Subcutaneous abdominal adipose tissue (tissue), 5 donors: ENCODE results near the gene GMIP.

Experiments used
- H3K27ac ChIP-seq: one replicate; pipeline ENCODE4 v1.7.0; 2013; ENCODE audit warnings: low read depth, mild to moderate bottlenecking, inconsistent platforms, low read length, moderate library complexity
- H3K27me3 ChIP-seq, 5 donors: one replicate each; pipeline ENCODE4 v1.7.0; 2013; ENCODE audit warnings: low read length in 5 of 5, inconsistent platforms in 1 of 5; ENCODE audit not compliant: control insufficient read depth in 5 of 5, insufficient read depth in 4 of 5
- H3K36me3 ChIP-seq, 5 donors: one replicate each; pipeline ENCODE4 v1.7.0; 2013; ENCODE audit warnings: low read length in 5 of 5; ENCODE audit not compliant: control insufficient read depth in 5 of 5, insufficient read depth in 5 of 5
- H3K4me1 ChIP-seq, 5 donors: one replicate each; pipeline ENCODE4 v1.7.0; 2013; ENCODE audit warnings: low read length in 5 of 5, mild to moderate bottlenecking in 3 of 5, moderate library complexity in 1 of 5; ENCODE audit not compliant: control insufficient read depth in 5 of 5, insufficient read depth in 5 of 5
- H3K4me3 ChIP-seq, 5 donors: one replicate each; pipeline ENCODE4 v1.7.0; 2013; ENCODE audit warnings: low read length in 5 of 5, low read depth in 1 of 5
- H3K9ac ChIP-seq, 5 donors: one replicate each; pipeline ENCODE4 v1.7.0; 2013; ENCODE audit warnings: low read length in 5 of 5, mild to moderate bottlenecking in 4 of 5, moderate library complexity in 3 of 5
- H3K9me3 ChIP-seq, 5 donors: one replicate each; pipeline ENCODE4 v1.7.0; 2013; ENCODE audit warnings: low read length in 5 of 5; ENCODE audit not compliant: control insufficient read depth in 5 of 5
- donor health status: healthy.
- donor health status: healthy.
- donor health status: healthy.
- donor health status: healthy.
- donor health status: healthy.

Gene GMIP

GRCh38 chr19:19659646-19660245 lies 16.3 kb upstream of the GMIP start:
- Histone ChIP-seq H3K4me1 (peaks cover 14 to 26% (median 23%) of the 10 kb centered on the region in 5 donors), H3K4me3 (no peak overlapping the region), H3K9me3 (no peaks in the 10 kb centered on the region), H3K27ac (no peak overlapping the region), H3K27me3 (no peaks in the 10 kb centered on the region), H3K36me3 (peaks cover 3 to 54% (median 50%) of the 10 kb centered on the region in 5 donors), H3K9ac (no peak overlapping the region)

GRCh38 chr19:19657397-19657783 lies 13.9 kb upstream of the GMIP start:
- H3K36me3 ChIP-seq: peaks cover 3 to 78% (median 74%) of the 10 kb centered on the region in 5 donors
- H3K9ac ChIP-seq: no peak overlapping the region
- no peaks in the 10 kb centered on the region for H3K9me3 ChIP-seq
- peaks cover 9 to 15% (median 14%) of the 10 kb centered on the region in 5 donors for H3K4me1 ChIP-seq
- H3K4me3 ChIP-seq: no peak overlapping the region
- no peaks in the 10 kb centered on the region for H3K27me3 ChIP-seq
- no peak overlapping the region for H3K27ac ChIP-seq

- Histone ChIP-seq H3K9me3 (no peaks in the 10 kb centered on the region), H3K27ac (no peak overlapping the region), H3K27me3 (no peaks in the 10 kb centered on the region), H3K36me3 (peaks cover 3 to 84% (median 81%) of the 10 kb centered on the region in 5 donors), H3K9ac (no peak overlapping the region), H3K4me3 (no peak overlapping the region), H3K4me1 (peaks cover 3 to 8% (median 7%) of the 10 kb centered on the region in 5 donors)
Observed at GRCh38 chr19:19656451-19657396, 13.3 kb upstream of the GMIP start.

GRCh38 chr19:19655641-19656343 lies 12.3 kb upstream of the GMIP start:
- H3K36me3 ChIP-seq: peaks cover 3 to 94% (median 88%) of the 10 kb centered on the region in 5 donors
- no peaks in the 10 kb centered on the region for H3K9me3 ChIP-seq
- H3K4me1 ChIP-seq: no peaks in the 10 kb centered on the region

GRCh38 chr19:19655051-19655594 lies 11.7 kb upstream of the GMIP start:
- Histone ChIP-seq H3K4me1 (no peaks in the 10 kb centered on the region), H3K27ac (no peak overlapping the region), H3K4me3 (no peak overlapping the region), H3K27me3 (no peaks in the 10 kb centered on the region), H3K9me3 (no peaks in the 10 kb centered on the region), H3K9ac (no peak overlapping the region), H3K36me3 (peaks cover 3 to 99% (median 95%) of the 10 kb centered on the region in 5 donors)

More at GRCh38 chr19:19655641-19656343, 12.3 kb upstream of the GMIP start:
- Histone ChIP-seq H3K4me3 (no peak overlapping the region), H3K9ac (no peak overlapping the region), H3K27ac (no peak overlapping the region), H3K27me3 (no peaks in the 10 kb centered on the region)

GRCh38 chr19:19654441-19654840 lies 11.0 kb upstream of the GMIP start:
- no peaks in the 10 kb centered on the region for H3K27me3 ChIP-seq
- peaks cover 3 to 99% (median 97%) of the 10 kb centered on the region in 5 donors for H3K36me3 ChIP-seq
- no peak overlapping the region for H3K27ac ChIP-seq
- H3K9me3 ChIP-seq: no peaks in the 10 kb centered on the region
- peak overlapping the region in 1 of 5 donors; percentile 14 for H3K9ac ChIP-seq
- H3K4me3 ChIP-seq: no peak overlapping the region
- no peaks in the 10 kb centered on the region for H3K4me1 ChIP-seq

- no peaks in the 10 kb centered on the region for H3K27me3 ChIP-seq
- no peaks in the 10 kb centered on the region for H3K4me1 ChIP-seq
- H3K36me3 ChIP-seq: peaks cover 3 to 98% (median 95%) of the 10 kb centered on the region in 5 donors
- H3K4me3 ChIP-seq: no peak overlapping the region
- H3K9me3 ChIP-seq: no peaks in the 10 kb centered on the region
- no peak overlapping the region for H3K27ac ChIP-seq
- H3K9ac ChIP-seq: no peak overlapping the region
Observed at GRCh38 chr19:19653597-19654147, 10.2 kb upstream of the GMIP start.

GRCh38 chr19:19652482-19653295 lies 9.2 kb upstream of the GMIP start:
- Histone ChIP-seq H3K27ac (no peak overlapping the region), H3K4me3 (no peak overlapping the region)

GRCh38 chr19:19651076-19651475 lies 7.6 kb upstream of the GMIP start:
- H3K9ac ChIP-seq: peak overlapping the region in 1 of 5 donors; percentile 19
- H3K27ac ChIP-seq: no peak overlapping the region
- H3K4me1 ChIP-seq: no peaks in the 10 kb centered on the region
- no peaks in the 10 kb centered on the region for H3K9me3 ChIP-seq
- no peak overlapping the region for H3K4me3 ChIP-seq
- H3K36me3 ChIP-seq: peaks cover 0 to 96% (median 90%) of the 10 kb centered on the region in 5 donors
- H3K27me3 ChIP-seq: no peaks in the 10 kb centered on the region

More at GRCh38 chr19:19652482-19653295, 9.2 kb upstream of the GMIP start:
- no peaks in the 10 kb centered on the region for H3K9me3 ChIP-seq
- no peaks in the 10 kb centered on the region for H3K27me3 ChIP-seq
- no peaks in the 10 kb centered on the region for H3K4me1 ChIP-seq
- H3K9ac ChIP-seq: no peak overlapping the region
- H3K36me3 ChIP-seq: peaks cover 0 to 96% (median 90%) of the 10 kb centered on the region in 5 donors
